WTC11 (cell line): Measurements from ENCODE around the gene TPCN2. TPM values are rescaled to one million over a fixed set of nuclear protein-coding genes. Genes with fewer than 3 reads are reported as not detected.

Experiments used
- ATAC-seq: fragments of 200-7000 bp; cut with Tn5 transposase; 2 replicates; pipeline ENCODE4 v1.10.0; 2021; ENCODE audit warnings: mild to moderate bottlenecking, moderate library complexity
- CTCF ChIA-PET: fragments of 300-600 bp; sonication (Branson Sonifier 250); formaldehyde crosslinking; loops from one replicate; lab custom pipeline; 2021; ENCODE audit warnings: antibody characterized with exemption; lab: Charles Lee
- POLR2A ChIA-PET: fragments of 350-600 bp; sonication (Branson Sonifier 250); formaldehyde crosslinking; loops from one replicate; lab custom pipeline; 2021; ENCODE audit warnings: antibody characterized with exemption; lab: Charles Lee
- DNase-seq: peaks from one replicate; pipeline ENCODE4 v3.0.0; 2021; ENCODE audit warnings: low spot score
- H3K27ac Mint-ChIP-seq: 2 replicates; pipeline ENCODE4 v1.8.0; 2021; ENCODE audit warnings: mixed read lengths
- H3K27me3 Mint-ChIP-seq: 2 replicates; pipeline ENCODE4 v1.8.0; 2021; ENCODE audit warnings: low read depth, mild to moderate bottlenecking, moderate library complexity, mixed read lengths
- H3K36me3 Mint-ChIP-seq: 2 replicates; pipeline ENCODE4 v1.8.0; 2021; ENCODE audit warnings: mixed read lengths
- H3K4me1 Mint-ChIP-seq: 2 replicates; pipeline ENCODE4 v1.8.0; 2022; ENCODE audit warnings: mixed read lengths
- H3K4me3 Mint-ChIP-seq: 2 replicates; pipeline ENCODE4 v1.8.0; 2021; ENCODE audit warnings: mild to moderate bottlenecking, moderate library complexity, mixed read lengths
- H3K9me3 Mint-ChIP-seq: 2 replicates; pipeline ENCODE4 v1.8.0; 2021; ENCODE audit warnings: mixed read lengths
- CBFB ChIP-seq: sonication (generic); formaldehyde crosslinking; IDR thresholded peaks from 2 replicates; pipeline ENCODE4 v1.8.1; 2022; ENCODE audit warnings: mild to moderate bottlenecking, low read depth, missing genetic modification reagents
- CREM ChIP-seq: sonication (generic); formaldehyde crosslinking; IDR thresholded peaks from 2 replicates; pipeline ENCODE4 v1.8.1; 2022; ENCODE audit warnings: mild to moderate bottlenecking, missing genetic modification reagents, moderate library complexity
- ELF4 ChIP-seq: sonication (generic); formaldehyde crosslinking; IDR thresholded peaks from 2 replicates; pipeline ENCODE4 v1.8.1; 2022; ENCODE audit warnings: low read depth, mild to moderate bottlenecking, moderate library complexity, missing genetic modification reagents
- EMX1 ChIP-seq: fragments of 250-450 bp; sonication (Bioruptor Pico); IDR thresholded peaks from 2 replicates; pipeline ENCODE4 v1.8.0; 2021; ENCODE audit warnings: mild to moderate bottlenecking
- GRHL2 ChIP-seq: fragments of 250-450 bp; sonication (Bioruptor Pico); IDR thresholded peaks from 2 replicates; pipeline ENCODE4 v1.8.0; 2022; ENCODE audit warnings: mild to moderate bottlenecking, moderate library complexity; ENCODE audit not compliant: insufficient replicate concordance, severe bottlenecking
- GTF2I ChIP-seq: fragments of 250-450 bp; sonication (Bioruptor Pico); conservative IDR thresholded peaks from 2 replicates; pipeline ENCODE4 v1.4.0; 2021; ENCODE audit warnings: mild to moderate bottlenecking
- HMGA2 ChIP-seq: fragments of 250-450 bp; sonication (Bioruptor Pico); IDR thresholded peaks from 2 replicates; pipeline ENCODE4 v1.4.0; 2021; ENCODE audit warnings: mild to moderate bottlenecking, moderate library complexity
- JUN ChIP-seq: sonication (generic); formaldehyde crosslinking; IDR thresholded peaks from 2 replicates; pipeline ENCODE4 v1.8.0; 2023; ENCODE audit warnings: mild to moderate bottlenecking, missing genetic modification reagents
- KAT7 ChIP-seq: sonication (generic); formaldehyde crosslinking; IDR thresholded peaks from 2 replicates; pipeline ENCODE4 v1.8.1; 2023; ENCODE audit warnings: missing genetic modification reagents, mild to moderate bottlenecking, borderline replicate concordance
- MXD4 ChIP-seq: fragments of 250-450 bp; sonication (Bioruptor Pico); IDR thresholded peaks from 2 replicates; pipeline ENCODE4 v1.8.0; 2021; ENCODE audit warnings: mild to moderate bottlenecking, moderate library complexity, borderline replicate concordance
- RELA ChIP-seq: sonication (generic); formaldehyde crosslinking; IDR thresholded peaks from 2 replicates; pipeline ENCODE4 v1.8.1; 2022; ENCODE audit warnings: missing genetic modification reagents, mild to moderate bottlenecking, borderline replicate concordance
- ZNF219 ChIP-seq: sonication (generic); formaldehyde crosslinking; IDR thresholded peaks from 2 replicates; pipeline ENCODE4 v1.8.0; 2023; ENCODE audit warnings: missing genetic modification reagents, mild to moderate bottlenecking, borderline replicate concordance
- ZNF423 ChIP-seq: fragments of 250-450 bp; sonication (Bioruptor Pico); IDR thresholded peaks from 2 replicates; pipeline ENCODE4 v2.1.2; 2022; ENCODE audit warnings: mild to moderate bottlenecking, moderate library complexity
- ZNF671 ChIP-seq: fragments of 250-450 bp; sonication (Bioruptor Pico); IDR thresholded peaks from 2 replicates; pipeline ENCODE4 v1.8.0; 2021; ENCODE audit warnings: mild to moderate bottlenecking
- total RNA-seq: library from RNA; stranded (reverse); gene quantifications from 3 replicates; pipeline ENCODE4 v1.2.3, GENCODE V29; 2021
- TF ChIP-seq, protein P1 (sequence below): sonication (generic); formaldehyde crosslinking; IDR thresholded peaks from 2 replicates; pipeline ENCODE4 v1.8.0; 2022; ENCODE audit warnings: mild to moderate bottlenecking, missing genetic modification reagents
- TF ChIP-seq, protein P2 (sequence below): sonication (generic); formaldehyde crosslinking; IDR thresholded peaks from 2 replicates; pipeline ENCODE4 v1.8.1; 2023; ENCODE audit warnings: mild to moderate bottlenecking, missing genetic modification reagents, borderline replicate concordance
- TF ChIP-seq, protein P3 (sequence below): fragments of 250-450 bp; sonication (Bioruptor Pico); IDR thresholded peaks from 2 replicates; pipeline ENCODE4 v1.9.0; 2021; ENCODE audit warnings: mild to moderate bottlenecking
- TF ChIP-seq, protein P4 (sequence below): sonication (generic); formaldehyde crosslinking; conservative IDR thresholded peaks from 2 replicates; pipeline ENCODE4 v1.8.1; 2023; ENCODE audit warnings: mild to moderate bottlenecking, low read depth, missing genetic modification reagents, moderate library complexity
- TF ChIP-seq, protein P5 (sequence below): fragments of 250-450 bp; sonication (Bioruptor Pico); IDR thresholded peaks from 2 replicates; pipeline ENCODE4 v2.1.2; 2022; ENCODE audit warnings: mild to moderate bottlenecking, moderate library complexity
- TF ChIP-seq, protein P6 (sequence below): sonication (generic); formaldehyde crosslinking; IDR thresholded peaks from 2 replicates; pipeline ENCODE4 v1.8.1; 2022; ENCODE audit warnings: mild to moderate bottlenecking, moderate library complexity, missing genetic modification reagents
- TF ChIP-seq, protein P7 (sequence below): sonication (generic); formaldehyde crosslinking; IDR thresholded peaks from 2 replicates; pipeline ENCODE4 v1.8.0; 2023; ENCODE audit warnings: missing genetic modification reagents

The TPCN2 gene
- total RNA-seq, 1 experiment from 2014 or later: 24.6 TPM

DNA sequence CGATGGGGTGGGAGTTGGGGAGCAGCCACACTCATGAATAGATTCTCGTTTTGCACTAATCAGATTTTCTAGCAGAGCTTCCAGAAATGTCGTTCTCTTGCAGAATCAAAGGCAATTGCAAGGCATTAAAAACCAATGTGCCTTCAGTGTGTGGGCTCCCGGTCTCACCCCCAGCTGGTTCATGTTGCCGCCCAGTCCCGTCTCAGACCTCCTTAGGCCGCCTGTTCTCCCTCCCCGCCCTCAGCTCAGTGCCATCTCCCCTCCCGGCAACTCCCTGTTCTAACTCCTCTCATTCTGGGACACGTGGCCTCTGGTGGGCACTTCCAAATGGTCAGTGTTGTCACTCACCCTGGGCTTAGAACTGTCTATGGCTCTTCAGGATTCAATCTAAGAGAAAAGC is 64.5 kb downstream of the TPCN2 start:
- ChIA-PET POLR2A (no interaction called here), CTCF (interaction anchor here (1.0 to 3.1 kb wide), 3 partner anchors 12 to 531 kb away, joined by 3 to 24 read pairs (median 3); no protein-coding TSS in a partner anchor)
- Mint-ChIP-seq H3K4me1 (no peaks in the 10 kb centered on the region), H3K36me3 (peaks cover 21% of the 10 kb centered on the region), H3K27me3 (peaks cover 3% of the 10 kb centered on the region), H3K27ac (no peak overlapping the region), H3K9me3 (peaks cover 28% of the 10 kb centered on the region), H3K4me3 (no peak overlapping the region)
- DNase-seq (no peak), ATAC-seq (no peak)
- no peak for TF ChIP-seq GTF2I (CRISPR knock-in tag)
- TF ChIP-seq, protein P1, sequence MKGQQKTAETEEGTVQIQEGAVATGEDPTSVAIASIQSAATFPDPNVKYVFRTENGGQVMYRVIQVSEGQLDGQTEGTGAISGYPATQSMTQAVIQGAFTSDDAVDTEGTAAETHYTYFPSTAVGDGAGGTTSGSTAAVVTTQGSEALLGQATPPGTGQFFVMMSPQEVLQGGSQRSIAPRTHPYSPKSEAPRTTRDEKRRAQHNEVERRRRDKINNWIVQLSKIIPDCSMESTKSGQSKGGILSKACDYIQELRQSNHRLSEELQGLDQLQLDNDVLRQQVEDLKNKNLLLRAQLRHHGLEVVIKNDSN (CRISPR knock-in tag): no peak
- TF ChIP-seq ELF4 (CRISPR knock-in tag): no peak
- no peak for TF ChIP-seq ZNF423 (CRISPR knock-in tag)
- no peak for TF ChIP-seq GRHL2 (CRISPR knock-in tag)
- TF ChIP-seq, protein P2, sequence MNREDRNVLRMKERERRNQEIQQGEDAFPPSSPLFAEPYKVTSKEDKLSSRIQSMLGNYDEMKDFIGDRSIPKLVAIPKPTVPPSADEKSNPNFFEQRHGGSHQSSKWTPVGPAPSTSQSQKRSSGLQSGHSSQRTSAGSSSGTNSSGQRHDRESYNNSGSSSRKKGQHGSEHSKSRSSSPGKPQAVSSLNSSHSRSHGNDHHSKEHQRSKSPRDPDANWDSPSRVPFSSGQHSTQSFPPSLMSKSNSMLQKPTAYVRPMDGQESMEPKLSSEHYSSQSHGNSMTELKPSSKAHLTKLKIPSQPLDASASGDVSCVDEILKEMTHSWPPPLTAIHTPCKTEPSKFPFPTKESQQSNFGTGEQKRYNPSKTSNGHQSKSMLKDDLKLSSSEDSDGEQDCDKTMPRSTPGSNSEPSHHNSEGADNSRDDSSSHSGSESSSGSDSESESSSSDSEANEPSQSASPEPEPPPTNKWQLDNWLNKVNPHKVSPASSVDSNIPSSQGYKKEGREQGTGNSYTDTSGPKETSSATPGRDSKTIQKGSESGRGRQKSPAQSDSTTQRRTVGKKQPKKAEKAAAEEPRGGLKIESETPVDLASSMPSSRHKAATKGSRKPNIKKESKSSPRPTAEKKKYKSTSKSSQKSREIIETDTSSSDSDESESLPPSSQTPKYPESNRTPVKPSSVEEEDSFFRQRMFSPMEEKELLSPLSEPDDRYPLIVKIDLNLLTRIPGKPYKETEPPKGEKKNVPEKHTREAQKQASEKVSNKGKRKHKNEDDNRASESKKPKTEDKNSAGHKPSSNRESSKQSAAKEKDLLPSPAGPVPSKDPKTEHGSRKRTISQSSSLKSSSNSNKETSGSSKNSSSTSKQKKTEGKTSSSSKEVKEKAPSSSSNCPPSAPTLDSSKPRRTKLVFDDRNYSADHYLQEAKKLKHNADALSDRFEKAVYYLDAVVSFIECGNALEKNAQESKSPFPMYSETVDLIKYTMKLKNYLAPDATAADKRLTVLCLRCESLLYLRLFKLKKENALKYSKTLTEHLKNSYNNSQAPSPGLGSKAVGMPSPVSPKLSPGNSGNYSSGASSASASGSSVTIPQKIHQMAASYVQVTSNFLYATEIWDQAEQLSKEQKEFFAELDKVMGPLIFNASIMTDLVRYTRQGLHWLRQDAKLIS (CRISPR knock-in tag): no peak
- no peak for TF ChIP-seq KAT7
- TF ChIP-seq HMGA2: no peak
- no peak for TF ChIP-seq ZNF219 (CRISPR knock-in tag)
- TF ChIP-seq RELA: no peak
- TF ChIP-seq, protein P3, sequence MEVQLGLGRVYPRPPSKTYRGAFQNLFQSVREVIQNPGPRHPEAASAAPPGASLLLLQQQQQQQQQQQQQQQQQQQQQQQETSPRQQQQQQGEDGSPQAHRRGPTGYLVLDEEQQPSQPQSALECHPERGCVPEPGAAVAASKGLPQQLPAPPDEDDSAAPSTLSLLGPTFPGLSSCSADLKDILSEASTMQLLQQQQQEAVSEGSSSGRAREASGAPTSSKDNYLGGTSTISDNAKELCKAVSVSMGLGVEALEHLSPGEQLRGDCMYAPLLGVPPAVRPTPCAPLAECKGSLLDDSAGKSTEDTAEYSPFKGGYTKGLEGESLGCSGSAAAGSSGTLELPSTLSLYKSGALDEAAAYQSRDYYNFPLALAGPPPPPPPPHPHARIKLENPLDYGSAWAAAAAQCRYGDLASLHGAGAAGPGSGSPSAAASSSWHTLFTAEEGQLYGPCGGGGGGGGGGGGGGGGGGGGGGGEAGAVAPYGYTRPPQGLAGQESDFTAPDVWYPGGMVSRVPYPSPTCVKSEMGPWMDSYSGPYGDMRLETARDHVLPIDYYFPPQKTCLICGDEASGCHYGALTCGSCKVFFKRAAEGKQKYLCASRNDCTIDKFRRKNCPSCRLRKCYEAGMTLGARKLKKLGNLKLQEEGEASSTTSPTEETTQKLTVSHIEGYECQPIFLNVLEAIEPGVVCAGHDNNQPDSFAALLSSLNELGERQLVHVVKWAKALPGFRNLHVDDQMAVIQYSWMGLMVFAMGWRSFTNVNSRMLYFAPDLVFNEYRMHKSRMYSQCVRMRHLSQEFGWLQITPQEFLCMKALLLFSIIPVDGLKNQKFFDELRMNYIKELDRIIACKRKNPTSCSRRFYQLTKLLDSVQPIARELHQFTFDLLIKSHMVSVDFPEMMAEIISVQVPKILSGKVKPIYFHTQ (CRISPR knock-in tag): no peak
- TF ChIP-seq CREM (CRISPR knock-in tag): no peak
- TF ChIP-seq, protein P4, sequence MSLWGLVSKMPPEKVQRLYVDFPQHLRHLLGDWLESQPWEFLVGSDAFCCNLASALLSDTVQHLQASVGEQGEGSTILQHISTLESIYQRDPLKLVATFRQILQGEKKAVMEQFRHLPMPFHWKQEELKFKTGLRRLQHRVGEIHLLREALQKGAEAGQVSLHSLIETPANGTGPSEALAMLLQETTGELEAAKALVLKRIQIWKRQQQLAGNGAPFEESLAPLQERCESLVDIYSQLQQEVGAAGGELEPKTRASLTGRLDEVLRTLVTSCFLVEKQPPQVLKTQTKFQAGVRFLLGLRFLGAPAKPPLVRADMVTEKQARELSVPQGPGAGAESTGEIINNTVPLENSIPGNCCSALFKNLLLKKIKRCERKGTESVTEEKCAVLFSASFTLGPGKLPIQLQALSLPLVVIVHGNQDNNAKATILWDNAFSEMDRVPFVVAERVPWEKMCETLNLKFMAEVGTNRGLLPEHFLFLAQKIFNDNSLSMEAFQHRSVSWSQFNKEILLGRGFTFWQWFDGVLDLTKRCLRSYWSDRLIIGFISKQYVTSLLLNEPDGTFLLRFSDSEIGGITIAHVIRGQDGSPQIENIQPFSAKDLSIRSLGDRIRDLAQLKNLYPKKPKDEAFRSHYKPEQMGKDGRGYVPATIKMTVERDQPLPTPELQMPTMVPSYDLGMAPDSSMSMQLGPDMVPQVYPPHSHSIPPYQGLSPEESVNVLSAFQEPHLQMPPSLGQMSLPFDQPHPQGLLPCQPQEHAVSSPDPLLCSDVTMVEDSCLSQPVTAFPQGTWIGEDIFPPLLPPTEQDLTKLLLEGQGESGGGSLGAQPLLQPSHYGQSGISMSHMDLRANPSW (CRISPR knock-in tag): no peak
- no peak for TF ChIP-seq CBFB (CRISPR knock-in tag)

DNA sequence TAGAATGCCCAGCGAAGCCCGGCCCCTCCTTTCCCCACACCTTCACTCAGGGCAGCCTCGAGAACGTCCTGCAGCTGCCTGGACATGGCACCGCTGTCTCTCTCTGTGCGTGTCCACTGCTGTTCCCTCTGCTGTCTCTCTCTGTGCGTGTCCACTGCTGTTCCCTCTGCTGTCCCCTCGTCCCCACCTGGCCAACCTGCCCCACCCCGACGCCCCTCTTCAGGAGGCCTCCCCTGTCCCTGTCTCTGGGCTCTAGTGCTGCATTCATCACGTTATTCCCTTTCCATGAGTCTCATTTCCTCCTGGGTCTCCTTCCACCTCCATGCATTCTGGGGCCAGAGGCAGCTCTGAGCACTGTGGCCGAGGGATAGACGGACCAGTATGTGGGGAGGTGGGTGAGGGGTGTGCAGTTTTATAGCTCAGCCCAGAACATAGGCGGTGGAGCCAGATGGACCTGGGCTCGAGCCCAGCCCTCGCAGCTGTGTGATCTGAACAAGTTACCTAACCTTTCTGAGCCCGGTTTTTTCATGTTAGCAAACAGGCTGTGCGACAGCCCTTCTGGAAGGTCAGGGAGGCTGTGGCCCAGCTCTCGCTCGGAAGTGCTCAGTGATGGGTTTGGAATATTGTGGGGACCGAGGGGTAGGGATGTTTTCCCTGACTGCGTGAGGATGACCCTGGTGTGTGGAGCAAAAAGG is 65.1 kb downstream of the TPCN2 start:
- POLR2A ChIA-PET: interaction anchor here (1.1 kb wide), 1 partner anchor 561 kb away, joined by 3 read pairs; the partner anchor contains the start of gene LTO1
- TF ChIP-seq ZNF671 (CRISPR knock-in tag): no peak
- TF ChIP-seq EMX1: no peak
- TF ChIP-seq, protein P5, sequence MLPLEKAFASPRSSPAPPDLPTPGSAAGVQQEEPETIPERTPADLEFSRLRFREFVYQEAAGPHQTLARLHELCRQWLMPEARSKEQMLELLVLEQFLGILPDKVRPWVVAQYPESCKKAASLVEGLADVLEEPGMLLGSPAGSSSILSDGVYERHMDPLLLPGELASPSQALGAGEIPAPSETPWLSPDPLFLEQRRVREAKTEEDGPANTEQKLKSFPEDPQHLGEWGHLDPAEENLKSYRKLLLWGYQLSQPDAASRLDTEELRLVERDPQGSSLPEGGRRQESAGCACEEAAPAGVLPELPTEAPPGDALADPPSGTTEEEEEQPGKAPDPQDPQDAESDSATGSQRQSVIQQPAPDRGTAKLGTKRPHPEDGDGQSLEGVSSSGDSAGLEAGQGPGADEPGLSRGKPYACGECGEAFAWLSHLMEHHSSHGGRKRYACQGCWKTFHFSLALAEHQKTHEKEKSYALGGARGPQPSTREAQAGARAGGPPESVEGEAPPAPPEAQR: no peak
- no peak for TF ChIP-seq JUN (CRISPR knock-in tag)
- TF ChIP-seq, protein P6, sequence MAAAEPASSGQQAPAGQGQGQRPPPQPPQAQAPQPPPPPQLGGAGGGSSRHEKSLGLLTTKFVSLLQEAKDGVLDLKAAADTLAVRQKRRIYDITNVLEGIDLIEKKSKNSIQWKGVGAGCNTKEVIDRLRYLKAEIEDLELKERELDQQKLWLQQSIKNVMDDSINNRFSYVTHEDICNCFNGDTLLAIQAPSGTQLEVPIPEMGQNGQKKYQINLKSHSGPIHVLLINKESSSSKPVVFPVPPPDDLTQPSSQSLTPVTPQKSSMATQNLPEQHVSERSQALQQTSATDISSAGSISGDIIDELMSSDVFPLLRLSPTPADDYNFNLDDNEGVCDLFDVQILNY (CRISPR knock-in tag): no peak
- TF ChIP-seq MXD4 (CRISPR knock-in tag): no peak
- TF ChIP-seq, protein P7, sequence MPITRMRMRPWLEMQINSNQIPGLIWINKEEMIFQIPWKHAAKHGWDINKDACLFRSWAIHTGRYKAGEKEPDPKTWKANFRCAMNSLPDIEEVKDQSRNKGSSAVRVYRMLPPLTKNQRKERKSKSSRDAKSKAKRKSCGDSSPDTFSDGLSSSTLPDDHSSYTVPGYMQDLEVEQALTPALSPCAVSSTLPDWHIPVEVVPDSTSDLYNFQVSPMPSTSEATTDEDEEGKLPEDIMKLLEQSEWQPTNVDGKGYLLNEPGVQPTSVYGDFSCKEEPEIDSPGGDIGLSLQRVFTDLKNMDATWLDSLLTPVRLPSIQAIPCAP (CRISPR knock-in tag): no peak
- Mint-ChIP-seq H3K36me3 (peaks cover 16% of the 10 kb centered on the region), H3K27me3 (peaks cover 3% of the 10 kb centered on the region), H3K9me3 (peaks cover 24% of the 10 kb centered on the region), H3K4me1 (no peaks in the 10 kb centered on the region), H3K27ac (no peak overlapping the region), H3K4me3 (no peak overlapping the region)
- DNase-seq: no peak
- CTCF ChIA-PET: interaction anchor here (1.0 to 3.1 kb wide), 3 partner anchors 12 to 530 kb away, joined by 3 to 24 read pairs (median 3); no protein-coding TSS in a partner anchor
- no peak for ATAC-seq
